Esophagus squamous epithelium (tissue), 5 donors: ENCODE results near the gene CSMD2. TPM values are rescaled to one million over a fixed set of nuclear protein-coding genes. Genes with fewer than 3 reads are reported as not detected.

Source experiments
- DNase-seq: peaks from one replicate; lab custom pipeline; 2025; lab: John Stamatoyannopoulos, UW
- H3K27ac ChIP-seq, 4 donors: fragments of 200-600 bp; sonication (generic); one replicate each; pipeline ENCODE4 v1.5.1; 2016 to 2019; ENCODE audit warnings: mild to moderate bottlenecking in 1 of 4
- H3K27me3 ChIP-seq, 4 donors: fragments of 200-600 bp; sonication (generic); 1 replicate in 3 of 4; 2 replicates in 1 of 4; pipeline versions ENCODE4 v1.5.1 to v1.6.0; 2017 to 2021; ENCODE audit warnings: antibody characterized with exemption in 1 of 4
- H3K36me3 ChIP-seq, 3 donors: fragments of 200-600 bp; sonication (generic); one replicate each; pipeline ENCODE4 v1.5.1; 2016 to 2019
- H3K4me1 ChIP-seq, 3 donors: fragments of 200-600 bp; sonication (generic); one replicate each; pipeline ENCODE4 v1.5.1; 2017 to 2019
- H3K4me3 ChIP-seq, 4 donors: fragments of 200-600 bp; sonication (generic); 1 replicate in 3 of 4; 2 replicates in 1 of 4; pipeline ENCODE4 v1.5.1; 2016 to 2019; ENCODE audit warnings: mild to moderate bottlenecking in 2 of 4, moderate library complexity in 1 of 4
- H3K9me3 ChIP-seq, 3 donors: fragments of 200-600 bp; sonication (generic); one replicate each; pipeline ENCODE4 v1.5.1; 2016 to 2019
- CTCF ChIP-seq, 6 experiments: fragments of 450-650 bp in 4 of 6; fragments of 200-600 bp in 2 of 6; sonication (generic) in 2 of 6; IDR thresholded peaks; one replicate each; pipeline ENCODE4 v1.5.1; 2016 to 2019; ENCODE audit warnings: antibody characterized with exemption in 6 of 6, mild to moderate bottlenecking in 4 of 6, moderate library complexity in 4 of 6
- POLR2A ChIP-seq, 4 donors: fragments of 450-650 bp; IDR thresholded peaks; one replicate each; pipeline ENCODE4 v1.6.1; 2017; ENCODE audit warnings: antibody characterized with exemption in 4 of 4, mild to moderate bottlenecking in 4 of 4, moderate library complexity in 3 of 4
- WGBS, 2 donors: methylation state at CpG; one replicate each; pipeline ENCODE4 v1.1.5; 2018; 5-methylcytosine and 5-hydroxymethylcytosine counted together
- intact Hi-C: fragments of 100-400 bp; cut with DNase I; formaldehyde crosslinking; loops from one replicate; pipeline ENCODE4 v1.15.0; 2022
- total RNA-seq, 4 donors: library from RNA; depleted of rRNA; stranded (reverse); fragments of >200 nt; gene quantifications; one replicate each; pipeline ENCODE4 v1.1.0, GENCODE V29; 2016
- donor health status: DM: yes; HTN: yes; CAD: no.

Gene CSMD2
- total RNA-seq, 4 donors from 2014 or later = under 0.01 to 0.13 TPM; not detected in 2

GRCh38 chr1:34132161-34132420, 32.9 kb downstream of the CSMD2 start:
- intact Hi-C loops = no loop called here
- WGBS, 2 donors = 76 to 90% methylated on average over 2 to 4 of the region's 4 CpGs
- H3K4me3 ChIP-seq = no peak overlapping the region
- no peak for TF ChIP-seq POLR2A (IDR thresholded peaks at IDR 0.05)
- no peak for TF ChIP-seq CTCF (IDR thresholded peaks at IDR 0.05)
- H3K9me3 ChIP-seq = no peaks in the 10 kb centered on the region
- H3K36me3 ChIP-seq = no peaks in the 10 kb centered on the region
- H3K27ac ChIP-seq = no peak overlapping the region
- H3K27me3 ChIP-seq = peaks cover 0 to 18% (median 0%) of the 10 kb centered on the region in 4 donors
- no peaks in the 10 kb centered on the region for H3K4me1 ChIP-seq
- no peak for DNase-seq

GRCh38 chr1:34131396-34132160, 33.5 kb downstream of the CSMD2 start:
- H3K4me1 ChIP-seq = no peaks in the 10 kb centered on the region

GRCh38 chr1:34130306-34130705, 34.7 kb downstream of the CSMD2 start:
- 76 to 82% methylated on average over 5 of the region's 5 CpGs for WGBS, 2 donors
- Histone ChIP-seq H3K4me3 (no peak overlapping the region), H3K27me3 (peaks cover 0 to 34% (median 0%) of the 10 kb centered on the region in 4 donors), H3K27ac (no peak overlapping the region), H3K4me1 (no peaks in the 10 kb centered on the region), H3K36me3 (no peaks in the 10 kb centered on the region), H3K9me3 (no peaks in the 10 kb centered on the region)
- intact Hi-C loops = no loop called here
- TF ChIP-seq CTCF (IDR thresholded peaks at IDR 0.05) = no peak
- no peak for TF ChIP-seq POLR2A (IDR thresholded peaks at IDR 0.05)
- DNase-seq = no peak

More at GRCh38 chr1:34131396-34132160, 33.5 kb downstream of the CSMD2 start:
- TF ChIP-seq POLR2A (IDR thresholded peaks at IDR 0.05) (no peak), CTCF (IDR thresholded peaks at IDR 0.05) (no peak)
- Histone ChIP-seq H3K4me3 (no peak overlapping the region), H3K9me3 (no peaks in the 10 kb centered on the region), H3K36me3 (no peaks in the 10 kb centered on the region), H3K27me3 (peaks cover 0 to 24% (median 0%) of the 10 kb centered on the region in 4 donors), H3K27ac (no peak overlapping the region)
- no peak for DNase-seq
- intact Hi-C loops = no loop called here
- 95% methylated on average over 3 of the region's 3 CpGs; no CpG with 5 or more reads in 1 of the 2 donors for WGBS, 2 donors

GRCh38 chr1:34129630-34130029, 35.4 kb downstream of the CSMD2 start:
- TF ChIP-seq CTCF (IDR thresholded peaks at IDR 0.05) = no peak
- TF ChIP-seq POLR2A (IDR thresholded peaks at IDR 0.05) = no peak
- Histone ChIP-seq H3K4me1 (no peaks in the 10 kb centered on the region), H3K27me3 (peaks cover 0 to 37% (median 0%) of the 10 kb centered on the region in 4 donors), H3K4me3 (no peak overlapping the region), H3K27ac (no peak overlapping the region), H3K36me3 (no peaks in the 10 kb centered on the region), H3K9me3 (no peaks in the 10 kb centered on the region)
- intact Hi-C loops = no loop called here
- 71 to 82% methylated on average over 6 of the region's 6 CpGs for WGBS, 2 donors
- no peak for DNase-seq

- Histone ChIP-seq H3K27me3 (peaks cover 0 to 37% (median 0%) of the 10 kb centered on the region in 4 donors), H3K36me3 (no peaks in the 10 kb centered on the region), H3K9me3 (no peaks in the 10 kb centered on the region), H3K27ac (no peak overlapping the region), H3K4me3 (no peak overlapping the region), H3K4me1 (no peaks in the 10 kb centered on the region)
- intact Hi-C loops = no loop called here
- 65% methylated on average over 4 of the region's 13 CpGs; no CpG with 5 or more reads in 1 of the 2 donors for WGBS, 2 donors
- TF ChIP-seq CTCF (IDR thresholded peaks at IDR 0.05) (no peak), POLR2A (IDR thresholded peaks at IDR 0.05) (no peak)
- no peak for DNase-seq
These were observed 36.7 kb downstream of the CSMD2 start for GRCh38 chr1:34128186-34128889.
